Tongue (tissue), 2 donors: ENCODE results near the gene ZBTB46. TPM values are rescaled to one million over a fixed set of nuclear protein-coding genes. Genes with fewer than 3 reads are reported as not detected.
A peak's percentile ranks its signal among the peaks of the same experiment; 100 is the strongest.
"Not testable (repeated sequence)": the region's sequence is repeated elsewhere in the genome, so short reads cannot be mapped to it uniquely, and the experiment has no call there.

Experiments used
- DNase-seq: peaks from one replicate; pipeline ENCODE4 v3.0.0-alpha.2; 2015
- total RNA-seq: library from RNA; depleted of rRNA; stranded (reverse); fragments of >200 nt; gene quantifications from one replicate; pipeline ENCODE4 v1.2.3, GENCODE V29; 2014

Gene ZBTB46
- total RNA-seq, 1 donor from 2014 or later: 28.6 TPM

DNA sequence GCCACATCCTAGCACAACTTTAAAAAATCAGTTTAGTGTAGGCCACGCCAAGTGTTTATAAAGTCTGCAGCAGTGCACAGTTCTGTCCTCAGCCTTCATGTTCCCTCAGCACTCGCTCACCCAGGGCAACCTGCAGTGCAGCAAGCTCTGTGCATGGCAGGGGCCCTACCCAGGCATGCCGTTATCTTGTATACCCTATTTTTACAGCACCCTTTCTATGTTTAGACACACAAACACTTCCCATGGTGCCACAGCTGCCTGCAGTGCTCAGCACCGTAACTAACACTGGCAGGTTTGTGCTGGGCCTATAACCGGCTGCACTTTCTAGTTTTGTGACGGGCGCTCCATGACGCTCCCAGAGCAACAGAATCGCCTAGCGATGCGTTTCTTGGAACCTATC, 43.8 kb downstream of the ZBTB46 start:
- peak; percentile 57 for DNase-seq

DNA sequence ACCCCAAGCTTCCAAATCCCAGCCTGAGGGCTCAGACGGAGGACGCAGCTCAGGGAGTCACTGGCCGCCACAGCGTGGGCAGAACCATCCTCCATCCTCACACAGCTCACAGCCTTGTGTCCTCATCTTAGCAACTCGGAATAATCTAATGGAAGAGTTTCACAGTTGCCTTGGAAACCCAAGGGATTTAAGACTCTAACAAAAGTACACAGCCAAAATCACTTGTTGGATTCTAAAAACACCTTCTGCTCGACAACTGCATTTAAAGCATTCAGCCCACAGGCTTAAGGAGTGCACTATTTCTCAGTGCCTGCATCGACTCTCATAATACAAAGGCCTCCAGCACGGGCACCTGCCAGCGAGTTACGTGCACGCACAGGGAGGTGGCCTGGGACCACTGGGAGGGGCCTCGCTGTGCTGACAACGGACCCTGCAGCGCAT, 45.4 kb downstream of the ZBTB46 start:
- DNase-seq: no peak

DNA sequence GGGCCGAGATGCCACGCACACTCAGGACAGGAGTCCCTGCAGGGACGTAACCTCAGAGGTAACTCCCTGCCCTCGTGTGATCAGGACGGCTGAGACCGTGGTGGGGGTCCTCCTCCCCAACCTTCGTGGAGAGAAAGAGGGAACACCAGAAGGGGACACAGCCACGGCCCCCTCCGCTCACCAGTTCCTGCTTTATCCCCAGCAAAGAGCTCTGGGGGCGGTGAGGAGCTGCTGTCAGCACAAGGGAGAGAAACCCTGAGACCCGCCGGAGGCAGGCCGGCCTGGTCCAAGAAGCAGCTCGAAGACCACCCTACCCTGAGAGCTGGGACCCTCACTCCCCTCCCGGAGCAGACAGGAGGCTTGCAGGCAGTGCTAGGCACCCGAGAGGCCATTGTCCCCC, 47.1 kb downstream of the ZBTB46 start:
- no peak for DNase-seq

DNA sequence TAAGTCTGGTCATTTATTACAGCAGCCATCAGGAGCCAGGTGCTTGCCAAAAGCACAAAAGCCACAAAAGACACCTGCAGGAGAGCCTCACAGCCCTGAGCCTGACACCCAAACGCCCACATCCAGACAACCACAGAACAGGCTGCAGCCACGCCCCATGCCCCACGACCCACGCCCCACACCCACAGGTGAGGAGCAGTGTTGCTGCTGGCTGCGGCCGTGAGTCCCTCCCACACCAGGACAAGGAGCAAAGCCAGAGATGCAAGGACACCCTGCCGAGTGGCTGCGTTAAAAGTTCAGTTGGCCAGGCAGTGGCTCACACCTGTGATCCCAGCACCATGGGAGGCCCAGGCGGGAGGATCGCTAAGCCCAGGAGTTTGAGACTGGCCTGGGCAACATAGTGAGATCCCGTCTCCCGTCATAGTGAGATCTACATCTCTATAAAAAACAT, 48.5 kb downstream of the ZBTB46 start:
- DNase-seq: no peak

DNA sequence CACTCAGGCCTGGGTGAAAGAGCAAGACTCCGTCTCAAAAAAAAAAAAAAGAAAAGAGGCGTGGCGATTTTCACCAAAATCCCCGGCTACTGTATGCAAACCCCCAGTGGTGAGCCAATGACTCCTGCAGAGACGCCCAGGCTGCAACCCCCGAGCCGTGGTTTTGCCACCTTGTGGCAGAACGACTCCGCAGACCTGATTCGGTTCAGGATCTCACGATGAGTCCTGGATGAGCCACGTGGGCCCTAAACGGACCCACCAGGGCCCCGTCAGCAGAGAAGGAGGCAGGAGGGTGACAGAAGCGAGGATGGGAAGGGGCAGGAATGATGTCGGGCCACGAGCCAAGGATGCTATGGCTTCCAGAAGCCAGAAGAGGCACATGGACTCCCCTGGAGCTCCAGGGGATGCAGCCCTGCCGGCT, 49.0 kb downstream of the ZBTB46 start:
- no peak for DNase-seq

DNA sequence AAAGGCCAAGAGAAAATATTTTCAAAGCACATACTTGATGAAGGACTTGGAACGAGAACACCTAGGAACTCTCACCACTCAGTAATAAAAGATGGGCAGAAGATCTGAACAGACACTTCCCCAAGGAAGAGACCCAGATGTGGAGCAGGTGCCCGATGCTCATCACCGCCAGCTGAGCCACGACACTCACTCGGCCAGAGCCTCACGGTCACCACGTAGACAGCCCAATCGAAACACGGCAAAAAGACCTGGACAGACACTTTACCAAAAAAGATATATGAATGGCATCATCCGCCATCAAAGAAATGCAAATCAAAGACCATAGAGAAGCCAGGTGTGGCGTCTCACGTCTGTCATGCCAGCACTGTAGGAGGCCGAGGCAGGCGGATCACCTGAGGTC, 49.9 kb downstream of the ZBTB46 start:
- no peak for DNase-seq

DNA sequence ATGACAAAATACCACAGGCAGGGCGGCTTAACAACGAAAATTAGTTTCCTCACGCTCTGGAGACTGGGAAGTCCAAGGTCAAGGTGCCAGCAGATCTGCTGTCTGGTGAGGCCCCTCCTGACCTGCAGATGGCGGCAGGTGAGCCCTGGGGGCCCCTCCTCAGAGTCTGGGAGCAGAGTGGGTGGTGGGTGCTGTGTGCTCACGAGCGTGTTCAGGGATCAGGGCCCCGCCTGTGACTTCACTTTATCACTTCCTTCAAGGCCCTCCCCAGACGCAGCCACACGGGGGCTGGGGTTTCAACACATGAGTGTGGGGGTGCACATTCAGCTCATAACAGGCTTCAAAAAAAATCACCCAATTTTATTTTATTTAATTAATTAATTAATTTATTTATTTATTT, 52.2 kb downstream of the ZBTB46 start:
- DNase-seq: no peak

DNA sequence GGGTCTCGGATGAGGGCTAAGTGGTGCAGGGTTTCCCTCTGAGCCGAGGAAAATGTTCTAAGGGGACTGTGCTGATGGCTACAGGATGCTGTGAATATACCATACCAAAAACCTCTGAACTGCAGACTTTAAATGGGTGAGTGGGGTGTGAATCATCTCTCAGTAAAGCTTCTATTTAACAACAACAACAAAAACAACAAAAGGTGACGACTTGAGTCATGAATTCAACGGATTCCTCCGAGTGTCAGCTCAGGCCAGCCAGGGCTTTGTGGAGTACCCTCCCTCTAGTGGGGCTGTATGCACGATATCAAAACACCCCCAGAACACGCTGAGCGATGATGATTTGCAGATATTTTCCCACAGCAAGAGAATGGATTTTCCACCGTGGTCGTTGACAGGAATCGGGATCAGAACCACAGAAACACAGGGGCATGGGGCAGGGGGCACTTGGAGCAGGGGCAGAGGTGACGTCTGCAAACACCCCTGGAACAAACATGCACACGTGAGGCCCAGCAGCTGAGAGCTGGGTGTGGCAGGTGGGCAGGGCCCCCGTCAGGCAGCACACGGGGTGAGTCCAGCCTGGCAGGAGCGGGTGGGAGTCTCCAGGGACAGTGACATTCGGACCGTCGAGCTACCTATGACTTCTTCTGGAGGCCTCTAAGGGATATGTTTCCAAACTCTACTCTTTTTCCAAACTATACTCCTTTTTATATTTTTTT, 52.9 kb downstream of the ZBTB46 start:
- DNase-seq: no peak

DNA sequence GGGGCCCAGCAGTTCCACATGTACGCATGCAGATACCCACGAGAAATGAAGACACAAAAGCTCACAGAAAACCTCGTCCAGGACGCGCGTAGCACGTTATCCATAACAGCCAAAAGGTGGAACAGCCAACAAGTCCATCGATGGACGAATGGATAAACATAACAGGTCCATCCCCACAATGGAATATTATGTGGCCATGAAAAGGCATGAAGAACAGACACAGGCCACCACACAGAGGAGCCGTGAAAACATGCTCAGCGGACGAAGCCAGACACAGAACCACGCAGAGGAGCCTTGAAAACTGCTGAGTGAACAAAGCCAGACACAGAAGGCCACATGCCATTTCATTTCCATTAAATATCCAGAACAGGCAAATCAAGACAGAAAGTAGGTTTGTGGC, 53.5 kb downstream of the ZBTB46 start:
- no peak for DNase-seq

DNA sequence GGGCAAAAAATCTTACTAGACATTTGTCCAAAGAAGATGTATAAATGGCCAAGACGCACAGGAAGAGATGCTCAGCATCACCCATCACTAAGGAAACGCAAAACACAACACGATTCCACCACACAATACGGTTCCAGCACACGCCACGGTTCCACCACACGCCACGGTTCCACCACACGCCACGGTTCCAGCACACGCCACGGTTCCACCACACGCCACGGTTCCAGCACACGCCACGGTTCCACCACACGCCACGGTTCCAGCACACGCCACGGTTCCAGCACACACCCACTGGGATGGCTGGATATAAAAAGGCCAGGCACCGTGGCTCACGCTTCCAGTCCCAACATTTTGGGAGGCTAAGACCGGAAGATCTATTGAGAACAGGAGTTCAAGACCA, 54.2 kb downstream of the ZBTB46 start:
- not testable (repeated sequence) for DNase-seq

DNA sequence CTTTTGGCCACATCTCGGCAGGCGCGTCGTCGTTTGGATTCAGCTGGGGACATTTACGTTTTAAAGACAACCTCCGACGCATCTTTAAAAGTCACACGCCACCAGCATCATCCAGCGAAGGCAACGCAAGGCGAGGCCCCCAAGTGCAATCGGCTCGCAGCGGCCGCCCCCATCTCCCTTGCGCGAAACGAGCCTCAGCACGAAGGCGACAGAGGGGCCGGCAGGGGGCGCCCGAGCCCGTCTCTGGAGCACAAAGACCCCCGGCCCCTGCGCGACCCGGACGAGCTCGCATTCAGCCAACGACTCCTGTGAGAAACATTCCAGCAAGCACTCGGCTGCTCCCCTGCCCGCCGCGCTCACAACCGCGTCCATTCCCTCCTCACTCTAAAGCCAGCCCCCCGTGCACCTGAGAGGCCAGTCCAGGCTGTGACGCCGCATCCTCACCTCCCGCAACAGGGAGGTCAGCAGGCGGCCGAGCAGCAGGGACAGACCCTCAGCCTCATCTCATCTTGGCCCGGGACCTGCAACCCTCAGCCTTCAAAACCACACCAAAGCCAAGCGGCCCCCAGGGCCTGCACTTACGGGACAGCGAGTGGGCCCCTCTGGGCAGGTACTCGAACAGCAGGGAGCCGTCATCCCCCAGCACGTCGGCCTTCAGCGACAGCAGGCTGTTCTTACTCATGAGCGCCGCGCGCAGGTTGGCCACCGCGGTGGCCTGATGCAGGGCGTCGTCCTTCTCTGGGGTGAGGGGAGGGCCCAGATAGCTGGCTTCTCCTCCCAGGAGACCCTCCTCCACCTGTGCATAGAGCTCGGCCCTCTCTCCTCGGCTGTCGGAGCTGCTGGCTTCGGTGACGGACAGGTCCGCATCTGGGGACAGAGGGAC, 55.7 kb downstream of the ZBTB46 start:
- peak; percentile 91 for DNase-seq

DNA sequence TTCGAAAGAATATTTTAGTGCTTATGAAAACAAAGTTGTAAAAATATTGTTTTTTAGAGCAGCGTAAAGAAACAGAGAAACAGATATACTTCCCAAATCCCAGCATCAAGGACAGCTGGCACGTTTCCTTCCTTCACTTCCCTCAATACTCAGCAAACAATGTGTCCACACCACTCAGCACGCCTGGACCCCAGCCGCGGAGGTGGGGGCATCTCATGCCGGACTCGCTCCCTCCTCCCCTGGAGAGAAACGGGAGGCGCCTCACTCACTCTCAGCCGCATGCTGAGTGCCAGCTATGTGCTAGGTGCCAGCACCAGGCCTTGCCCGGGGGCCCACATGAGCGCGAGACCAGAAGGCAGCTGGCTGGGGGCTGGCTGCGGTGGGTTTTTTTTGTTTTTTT, 56.8 kb downstream of the ZBTB46 start:
- DNase-seq: peak; percentile 45

DNA sequence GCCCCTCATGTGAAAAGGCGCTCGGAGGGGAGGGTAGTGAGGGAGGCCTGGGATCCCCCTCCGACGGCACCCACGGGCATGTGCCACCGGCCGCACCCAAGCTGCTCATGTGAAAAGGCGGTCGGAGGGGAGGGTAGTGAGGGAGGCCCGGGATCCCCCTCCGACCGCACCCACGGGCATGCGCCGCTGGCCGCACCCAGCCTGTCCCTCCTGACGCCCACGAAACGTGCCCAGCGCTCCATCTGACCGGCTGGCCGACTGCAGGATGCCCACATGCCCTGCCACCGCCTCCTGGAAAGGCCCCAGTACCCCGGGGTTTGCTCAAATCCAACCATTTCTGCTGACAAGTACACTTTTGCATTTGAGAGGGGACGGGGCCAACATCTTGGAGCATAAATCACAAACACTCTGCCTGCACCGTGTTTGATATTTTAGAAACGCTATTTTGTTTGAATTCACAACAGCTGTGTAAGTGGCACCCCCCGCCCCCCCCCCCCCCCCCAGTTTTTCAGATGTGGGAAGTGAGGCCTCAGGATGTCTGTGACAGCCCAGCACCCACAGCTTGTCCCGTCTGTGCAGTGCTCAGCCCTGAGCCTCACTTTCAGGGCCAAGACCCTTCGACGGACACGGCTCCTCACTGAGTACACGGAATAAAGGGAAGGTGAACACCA, 57.4 kb downstream of the ZBTB46 start:
- DNase-seq: no peak

DNA sequence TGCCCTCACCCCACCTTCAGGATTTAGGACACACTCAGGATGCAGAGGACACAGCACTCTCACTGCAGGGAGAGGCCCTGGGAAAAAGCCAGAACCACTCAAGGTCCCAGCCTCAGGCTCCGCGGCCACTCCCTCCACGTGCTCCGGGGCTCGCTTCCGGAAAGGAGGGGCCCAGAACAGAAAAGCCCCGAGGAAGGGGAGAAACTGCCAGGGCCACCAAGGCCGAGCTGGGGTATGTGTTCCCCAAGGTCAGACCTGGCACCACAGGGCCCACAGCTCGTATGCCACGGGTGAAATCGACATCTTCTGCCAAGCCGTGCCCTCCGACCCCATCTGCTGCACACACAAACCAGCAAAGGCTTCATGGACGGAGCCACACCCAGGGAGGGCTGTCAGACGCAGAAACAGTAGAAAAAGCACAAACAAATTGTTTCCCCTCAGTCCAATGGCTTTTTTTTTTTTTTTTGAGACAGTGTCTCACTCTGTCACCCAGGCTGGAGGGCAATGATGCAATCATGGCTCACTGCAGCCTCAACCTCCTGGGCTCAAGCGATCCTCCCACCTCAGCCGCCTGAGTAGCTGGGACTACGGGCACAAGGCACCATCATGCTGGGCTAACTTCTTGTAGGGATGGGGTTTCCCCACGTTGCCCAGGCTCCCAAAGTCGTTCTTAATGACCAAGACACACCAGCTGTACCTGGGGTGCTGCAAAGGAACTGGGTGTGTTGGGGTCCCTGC, 58.1 kb downstream of the ZBTB46 start:
- no peak for DNase-seq

DNA sequence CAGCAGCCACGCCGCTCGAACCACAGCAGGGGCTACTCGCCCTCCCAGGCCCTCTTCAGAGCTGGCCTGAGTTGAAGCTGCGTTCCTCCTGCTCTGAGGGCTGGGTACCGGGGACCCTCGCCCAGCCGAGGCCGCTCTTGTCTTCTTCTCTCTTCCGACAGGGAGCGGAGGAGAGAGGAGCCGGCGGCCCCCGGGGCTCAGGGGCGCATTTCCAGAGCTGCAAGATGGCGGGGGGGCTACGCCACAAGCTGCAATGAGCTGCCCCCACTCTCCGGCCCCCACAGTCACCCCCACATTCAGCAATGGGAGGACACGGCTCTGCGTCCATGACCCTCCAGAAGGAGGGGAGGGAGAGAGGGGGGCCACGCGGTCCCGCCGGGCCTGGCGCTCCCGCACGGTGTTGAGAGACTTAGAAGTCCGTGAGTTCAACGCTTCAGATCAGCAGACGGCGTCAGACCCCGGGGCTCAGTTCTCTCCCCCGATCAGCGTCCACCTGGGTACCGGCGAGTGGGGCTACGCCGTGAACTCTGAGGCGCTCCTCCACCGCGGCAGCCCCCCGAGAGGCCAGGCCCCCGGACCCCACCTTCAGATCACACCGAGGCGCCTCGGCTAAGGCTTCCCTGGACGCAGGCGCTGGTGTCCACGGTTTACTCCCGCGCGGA, 59.9 kb downstream of the ZBTB46 start:
- no peak for DNase-seq

DNA sequence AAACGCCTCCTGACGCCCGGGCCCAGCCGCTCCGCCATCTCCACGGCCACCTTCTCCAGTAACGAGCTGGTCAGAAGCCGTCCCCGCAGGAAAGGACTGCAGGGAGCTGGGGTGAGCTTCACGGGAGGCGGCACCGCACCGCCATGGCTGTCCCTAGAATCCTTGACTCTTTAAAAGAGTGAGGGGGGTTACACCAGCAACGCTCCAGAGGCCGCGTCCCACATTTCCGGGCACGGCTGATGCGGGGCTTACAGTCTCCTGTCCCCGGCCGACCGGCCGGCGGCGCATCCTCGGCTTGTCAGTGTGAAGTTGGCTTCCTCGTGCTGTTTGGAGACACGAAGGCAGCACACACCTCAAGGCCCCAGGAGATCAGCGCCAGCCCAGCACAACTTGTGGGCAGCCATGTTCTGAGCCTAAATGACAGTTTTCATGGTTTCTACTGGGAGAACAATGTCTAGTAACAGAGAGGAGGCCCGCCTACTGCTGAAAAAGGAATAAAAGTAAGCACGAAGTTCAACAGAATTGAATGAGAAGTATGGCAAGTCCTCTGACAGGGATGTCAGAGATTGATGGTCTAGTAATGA, 61.1 kb downstream of the ZBTB46 start:
- DNase-seq: no peak

DNA sequence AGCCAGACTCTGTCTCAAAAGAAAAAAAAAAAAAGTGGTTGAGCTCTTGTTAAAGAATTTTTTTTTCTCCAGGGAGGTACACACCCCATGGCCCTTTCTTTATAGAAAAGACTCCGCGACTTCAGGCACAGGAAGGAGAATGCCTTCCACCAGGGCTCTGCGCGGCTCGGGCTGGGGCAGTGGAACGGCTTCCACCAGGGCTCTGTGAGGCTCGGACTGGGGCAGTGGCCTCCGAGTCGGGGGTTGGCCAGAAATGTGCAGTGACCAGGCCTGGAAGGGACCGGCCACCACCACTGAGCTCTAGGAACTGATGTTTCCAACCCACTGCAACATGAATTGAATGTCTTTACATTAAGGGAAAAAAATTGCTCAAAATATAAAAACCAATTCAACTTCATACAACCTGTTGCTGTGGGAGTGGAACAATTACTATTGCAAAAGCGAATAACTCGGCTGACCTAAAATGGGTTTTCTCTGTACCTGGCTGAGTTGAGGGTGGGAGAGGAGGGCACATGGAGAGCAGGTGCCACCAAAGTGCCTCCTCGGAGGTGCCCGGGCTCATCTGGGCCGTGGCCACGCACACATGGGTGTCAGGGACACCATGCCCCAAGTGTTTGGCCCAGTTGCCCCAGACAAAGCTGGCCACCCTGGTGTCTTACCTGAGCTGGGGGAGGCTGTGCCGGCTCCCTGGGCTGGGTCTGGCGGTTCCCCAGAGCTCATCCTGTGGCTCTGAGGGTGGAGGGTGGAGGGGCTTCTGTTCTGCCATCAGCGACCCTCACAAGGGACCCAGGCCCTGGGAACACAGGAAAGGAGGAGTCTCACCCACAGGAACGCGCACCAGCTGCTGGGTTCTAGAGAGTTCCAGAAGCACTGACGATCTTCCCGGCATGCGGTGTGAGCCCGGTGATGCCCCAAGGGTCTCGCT, 62.2 kb downstream of the ZBTB46 start:
- DNase-seq: no peak

DNA sequence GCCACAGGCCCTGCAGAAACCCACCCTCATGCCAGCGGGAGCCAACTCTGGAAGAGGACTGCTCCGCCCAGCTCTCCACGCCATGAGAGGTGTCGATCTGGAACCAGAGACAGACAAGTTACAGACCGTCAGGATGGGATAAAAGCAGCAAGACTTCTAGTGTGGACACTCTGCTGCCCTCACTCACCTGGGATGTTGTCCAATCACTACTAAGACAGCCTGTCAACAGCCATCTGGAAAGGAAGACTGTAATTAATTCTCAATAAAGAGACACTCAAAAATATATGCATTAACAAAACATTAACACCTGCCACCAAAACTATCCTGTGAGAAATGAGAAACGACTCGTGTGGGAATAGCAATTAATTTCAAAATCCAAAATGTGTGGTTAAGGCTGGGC, 63.2 kb downstream of the ZBTB46 start:
- no peak for DNase-seq

DNA sequence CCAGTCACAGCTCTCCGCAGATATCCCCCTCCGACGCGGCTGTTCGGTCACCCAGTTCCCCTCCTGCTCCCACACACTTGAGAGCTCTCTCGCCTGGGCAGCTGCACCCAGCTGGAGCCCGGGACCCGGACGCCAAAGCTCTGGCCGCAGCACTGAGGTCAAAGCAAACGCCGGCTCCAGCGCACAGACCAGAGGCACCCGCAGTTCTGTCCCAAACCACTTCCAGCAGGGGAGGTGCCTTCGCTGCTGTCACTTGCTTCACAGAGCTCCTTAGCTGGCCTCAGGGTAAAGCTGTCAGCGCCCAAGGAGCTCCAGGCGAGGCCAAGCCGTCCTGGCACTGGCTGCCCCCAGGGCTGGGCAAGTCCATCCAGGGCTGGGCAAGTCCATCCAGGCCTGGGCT, 63.6 kb downstream of the ZBTB46 start:
- peak; percentile 42 for DNase-seq
